ENCODE measurements around the gene BMP15. TPM values are rescaled to one million over a fixed set of nuclear protein-coding genes. Genes with fewer than 3 reads are reported as not detected.

BMP15 gene
- total RNA-seq, 2 experiments from 2014 or later: not detected

Other genes starting within 250 kb of the BMP15 start
- not detected for gene SHROOM4, start 96.5 kb upstream of the BMP15 start, total RNA-seq